ENCODE results near the gene STX1B.

DNA sequence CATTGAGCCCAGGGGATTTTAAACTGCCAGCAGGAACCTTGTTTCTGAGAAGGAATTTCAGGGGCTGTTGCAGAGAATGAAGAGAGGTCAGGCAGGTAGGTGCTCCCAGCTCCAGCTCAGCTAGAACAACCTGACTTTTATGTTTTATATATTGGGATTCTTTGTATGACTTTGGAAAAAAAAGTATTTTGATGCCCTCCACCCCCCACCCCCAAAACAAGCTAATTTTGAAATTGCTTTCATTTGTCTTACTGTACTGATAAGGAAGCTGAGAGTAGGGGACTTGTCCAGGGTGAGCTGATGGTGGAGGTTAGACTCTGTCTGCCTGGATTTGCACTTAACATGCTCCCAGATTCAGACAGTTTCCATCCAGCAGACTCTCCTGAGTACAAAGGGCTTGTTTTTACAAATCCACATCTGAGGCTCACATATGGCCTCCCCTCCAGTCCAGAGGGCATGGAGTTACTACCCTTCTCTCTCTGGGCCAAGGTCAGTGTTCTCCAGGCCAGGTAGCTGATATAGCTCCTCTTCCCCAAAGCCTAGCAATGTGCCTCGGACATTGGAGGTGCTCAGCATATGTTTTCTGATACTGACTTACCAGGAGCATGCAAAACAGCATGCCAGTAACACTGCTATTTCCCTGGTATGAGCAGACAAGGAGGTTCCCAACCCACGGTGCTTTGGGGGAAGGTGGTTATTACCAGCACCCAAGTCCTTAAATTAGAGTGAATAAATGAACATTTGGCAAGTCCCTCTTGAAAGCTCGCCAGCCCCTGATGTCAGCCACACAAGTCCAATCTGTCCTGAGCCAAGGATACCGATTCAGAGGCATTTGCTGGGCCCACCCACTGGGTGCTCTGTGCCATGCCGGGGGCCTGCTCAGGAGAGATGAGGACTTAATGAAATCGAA lies 11.3 kb downstream of the STX1B start:
- TF ChIP-seq CTCF (IDR thresholded peaks at IDR 0.05) (no peak), POLR2A (IDR thresholded peaks at IDR 0.05) (no peak)
